LNCaP clone FGC (cell line): Measurements from ENCODE around the gene BPIFB4.

Experiments used
- DNase-seq: peaks from one replicate; pipeline ENCODE4 v3.0.0-alpha.2; 2011; ENCODE audit warnings: low read depth
- H3K4me3 ChIP-seq: 2 replicates; pipeline ENCODE4 v1.5.1; 2011; ENCODE audit warnings: mild to moderate bottlenecking, low read depth, low read length, control low read depth
- CTCF ChIP-seq: IDR thresholded peaks from 2 replicates; pipeline ENCODE4 v1.5.1; 2012; ENCODE audit warnings: mild to moderate bottlenecking; ENCODE audit not compliant: control insufficient read depth, insufficient read depth; ENCODE audit errors: extremely low read depth

BPIFB4 gene

GRCh38 chr20:33132513-33133372, 53.3 kb downstream of the BPIFB4 start:
- TF ChIP-seq CTCF, result no peak
- H3K4me3 ChIP-seq, result no peak overlapping the region
- no peak for DNase-seq

DNA sequence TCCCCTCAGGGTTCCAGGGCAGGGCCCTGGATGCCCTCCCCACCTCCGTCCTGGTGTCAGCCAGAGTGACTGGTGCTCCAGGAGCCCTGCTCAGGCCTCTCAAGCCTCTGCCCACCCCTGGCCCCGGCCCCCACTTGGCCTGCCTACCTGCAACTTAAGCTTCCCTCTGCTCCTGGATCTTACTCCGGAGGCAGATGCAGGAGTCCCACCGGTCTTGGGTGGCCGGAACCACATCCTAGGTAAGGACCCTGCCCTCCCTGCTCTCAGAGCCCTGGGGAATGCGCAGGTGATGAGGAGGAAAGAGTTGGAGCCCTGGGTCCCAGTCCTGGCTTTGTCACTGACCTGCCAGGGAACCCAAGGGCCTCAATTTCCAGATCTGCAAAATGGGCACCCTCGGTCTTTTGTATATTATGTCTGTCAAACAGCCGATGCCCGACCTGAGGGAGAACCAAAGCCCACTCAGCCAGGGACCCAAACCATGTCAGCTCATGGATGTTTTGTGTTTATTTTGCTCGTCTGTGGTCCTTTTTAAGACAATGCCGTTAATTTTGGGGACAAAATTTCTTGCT, 54.0 kb downstream of the BPIFB4 start:
- no peak overlapping the region for H3K4me3 ChIP-seq
- TF ChIP-seq CTCF, result no peak
- DNase-seq, result no peak

GRCh38 chr20:33137195-33137594, 57.8 kb downstream of the BPIFB4 start:
- no peak for TF ChIP-seq CTCF
- H3K4me3 ChIP-seq, result no peak overlapping the region
- no peak for DNase-seq

DNA sequence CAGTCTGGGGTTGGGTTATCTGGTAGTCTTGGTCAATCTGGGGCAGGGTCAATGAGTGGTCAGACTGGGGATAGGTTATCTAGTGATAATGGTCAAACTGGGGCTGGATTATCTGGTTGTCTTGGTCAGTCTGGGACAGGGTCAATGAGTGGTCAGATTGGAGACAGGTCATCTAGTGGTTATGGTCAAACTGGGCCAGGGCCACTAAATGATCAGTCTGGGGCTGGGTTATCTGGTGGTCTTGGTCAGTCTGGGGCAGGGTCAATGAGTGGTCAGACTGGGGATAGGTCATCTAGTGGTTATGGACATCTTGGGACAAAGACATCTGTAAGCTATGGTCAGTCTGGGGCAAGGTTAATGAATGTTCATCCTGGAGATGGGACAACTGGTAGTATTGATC, 60.0 kb downstream of the BPIFB4 start:
- no peak overlapping the region for H3K4me3 ChIP-seq
- DNase-seq, result no peak
- no peak for TF ChIP-seq CTCF

GRCh38 chr20:33145521-33145920, 66.1 kb downstream of the BPIFB4 start:
- TF ChIP-seq CTCF, result no peak
- no peak for DNase-seq
- H3K4me3 ChIP-seq, result no peak overlapping the region

GRCh38 chr20:33147299-33147698, 67.9 kb downstream of the BPIFB4 start:
- TF ChIP-seq CTCF, result no peak
- H3K4me3 ChIP-seq, result no peak overlapping the region
- no peak for DNase-seq
